B cell (primary cell): Measurements from ENCODE around the gene MTMR10.

ENCODE experiments used
- EZH2 ChIP-seq: IDR thresholded peaks from 2 replicates; pipeline ENCODE4 v1.6.1; 2012; ENCODE audit warnings: borderline replicate concordance, low read depth, mild to moderate bottlenecking, moderate library complexity, low read length; ENCODE audit not compliant: insufficient read depth, poor library complexity, severe bottlenecking
- TF ChIP-seq, protein P1 (sequence below): fragments of 200-600 bp; IDR thresholded peaks from one replicate; pipeline ENCODE4 v1.8.0; 2022; ENCODE audit warnings: antibody characterized with exemption, mild to moderate bottlenecking

DNA sequence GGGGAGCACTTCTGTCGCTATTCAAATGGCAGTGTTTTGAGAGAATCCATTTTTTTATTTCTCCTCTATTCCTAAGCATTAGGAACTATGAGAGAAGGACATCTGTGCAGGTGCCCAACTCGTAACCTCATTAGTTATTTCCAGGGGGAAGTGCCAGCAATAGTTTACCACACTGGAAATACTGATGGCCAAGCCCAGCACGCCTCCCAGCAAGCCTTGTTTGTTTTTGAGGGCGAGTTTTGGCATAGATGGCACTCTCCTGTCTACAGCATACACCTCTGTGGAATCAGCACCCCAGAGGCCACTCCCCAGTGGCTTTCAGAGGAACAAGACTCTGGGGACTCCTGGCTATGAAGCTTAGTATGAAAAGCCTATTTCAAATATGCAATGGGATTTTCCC, 51.1 kb downstream of the MTMR10 start:
- TF ChIP-seq, protein P1, sequence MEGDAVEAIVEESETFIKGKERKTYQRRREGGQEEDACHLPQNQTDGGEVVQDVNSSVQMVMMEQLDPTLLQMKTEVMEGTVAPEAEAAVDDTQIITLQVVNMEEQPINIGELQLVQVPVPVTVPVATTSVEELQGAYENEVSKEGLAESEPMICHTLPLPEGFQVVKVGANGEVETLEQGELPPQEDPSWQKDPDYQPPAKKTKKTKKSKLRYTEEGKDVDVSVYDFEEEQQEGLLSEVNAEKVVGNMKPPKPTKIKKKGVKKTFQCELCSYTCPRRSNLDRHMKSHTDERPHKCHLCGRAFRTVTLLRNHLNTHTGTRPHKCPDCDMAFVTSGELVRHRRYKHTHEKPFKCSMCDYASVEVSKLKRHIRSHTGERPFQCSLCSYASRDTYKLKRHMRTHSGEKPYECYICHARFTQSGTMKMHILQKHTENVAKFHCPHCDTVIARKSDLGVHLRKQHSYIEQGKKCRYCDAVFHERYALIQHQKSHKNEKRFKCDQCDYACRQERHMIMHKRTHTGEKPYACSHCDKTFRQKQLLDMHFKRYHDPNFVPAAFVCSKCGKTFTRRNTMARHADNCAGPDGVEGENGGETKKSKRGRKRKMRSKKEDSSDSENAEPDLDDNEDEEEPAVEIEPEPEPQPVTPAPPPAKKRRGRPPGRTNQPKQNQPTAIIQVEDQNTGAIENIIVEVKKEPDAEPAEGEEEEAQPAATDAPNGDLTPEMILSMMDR, result no peak
- no peak for TF ChIP-seq EZH2
